NCI-H1105 treated with DMSO at 0.1 percent for 48 hours (cell line): Measurements from ENCODE around the gene PSMD6.

ENCODE experiments used
- DNase-seq: peaks from one replicate; lab custom pipeline; 2025; lab: John Stamatoyannopoulos, UW

PSMD6 gene

DNA sequence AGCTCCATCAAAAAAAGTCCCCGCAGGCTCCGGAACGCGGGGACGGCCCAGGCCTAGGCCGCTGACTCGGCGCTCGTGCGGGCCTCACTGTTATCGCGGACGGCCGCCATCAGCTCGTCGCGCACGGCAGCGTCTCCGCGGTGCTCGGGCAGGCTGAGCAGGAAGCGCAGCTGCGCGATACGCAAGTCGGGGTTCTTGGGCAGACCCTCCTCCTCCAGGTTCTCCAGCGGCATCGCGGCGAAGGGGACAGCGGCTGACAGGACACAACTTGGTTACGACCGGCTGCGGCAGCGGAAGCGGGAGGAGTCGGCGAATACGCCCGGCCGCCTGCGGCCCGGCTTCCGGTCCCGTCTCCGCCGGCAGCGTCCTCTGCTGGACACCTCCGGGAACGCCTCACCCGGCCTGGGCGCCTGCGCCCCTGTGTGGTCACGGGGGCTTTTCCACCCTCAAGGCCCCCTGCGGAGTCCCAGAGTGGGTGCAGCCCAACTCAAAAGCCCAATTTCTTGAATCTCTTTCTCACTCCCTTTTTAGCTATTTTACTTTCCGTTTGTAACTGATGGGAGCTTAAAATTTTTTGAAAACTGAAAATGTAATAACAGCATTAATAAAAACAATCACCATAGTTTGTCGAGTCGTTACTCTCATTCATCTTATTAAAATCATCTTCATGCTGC is at the start of gene PSMD6:
Gene PSMD6, minus strand, starts transcription at position 308 of the 674 bp plus-strand sequence. Its CDS starts 75 bp downstream, at position 233.
- DNase-seq: peak; percentile 64

GRCh38 chr3:64072126-64072525 is 48.8 kb upstream of the PSMD6 start:
- no peak for DNase-seq

DNA sequence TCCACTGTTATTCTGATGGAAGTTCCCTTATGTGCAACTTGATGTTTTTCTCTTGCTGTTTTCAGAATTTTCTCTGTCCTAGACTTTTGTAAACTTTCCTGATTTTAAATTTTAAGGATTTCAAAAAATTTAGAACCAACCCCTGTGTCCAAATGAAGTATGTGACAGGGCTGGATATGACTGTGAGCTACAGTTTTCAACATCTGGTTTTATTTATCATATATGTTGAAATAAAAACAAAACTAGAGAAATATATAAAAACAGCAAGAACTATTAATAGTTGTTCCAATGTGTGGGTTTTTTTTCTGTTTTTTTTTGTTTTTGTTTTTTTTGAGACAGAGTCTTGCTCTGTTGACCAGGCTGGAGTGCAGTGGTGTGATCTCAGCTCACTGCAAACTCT is 47.4 kb upstream of the PSMD6 start:
- no peak for DNase-seq

DNA sequence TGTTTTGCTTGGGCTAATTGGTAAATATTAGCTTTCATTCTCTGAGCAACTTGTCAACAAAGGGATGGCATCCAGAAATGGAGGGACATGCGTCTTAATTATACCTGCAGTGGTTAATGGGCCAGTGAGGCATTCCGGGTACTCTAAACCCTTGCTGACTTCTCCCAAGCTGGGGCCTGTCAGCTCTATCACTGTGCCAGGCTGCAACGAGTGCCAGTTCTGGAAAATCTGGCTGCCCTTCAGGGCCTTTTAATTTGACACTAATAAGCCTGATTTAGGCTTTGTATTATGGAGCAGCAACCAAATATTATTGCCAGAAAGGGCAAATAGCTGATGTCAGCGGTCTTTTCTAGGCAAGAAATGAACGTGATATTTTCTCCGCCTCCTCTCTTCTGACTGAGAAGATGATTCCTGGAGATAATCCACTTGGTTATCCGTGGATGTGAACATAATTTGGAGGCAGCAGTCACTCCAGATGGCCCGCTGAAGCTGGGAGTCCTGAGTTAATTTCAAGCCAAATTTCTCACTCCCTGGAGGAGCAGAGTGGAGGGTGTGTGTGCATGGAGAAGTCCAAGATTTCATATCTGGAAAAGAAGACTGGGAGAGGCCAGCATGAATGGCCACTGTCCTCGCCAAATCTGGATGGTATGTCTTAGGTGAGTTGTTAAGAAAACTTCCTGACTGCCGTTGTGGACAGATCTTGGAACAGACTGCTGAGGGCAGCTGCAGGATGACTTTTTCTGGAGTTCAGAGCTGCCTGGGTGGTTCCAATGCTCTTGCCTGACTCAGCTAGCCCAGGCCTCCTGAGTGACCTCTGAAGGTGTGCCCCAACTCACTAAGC is 44.4 kb upstream of the PSMD6 start:
- peak; percentile 29 for DNase-seq

GRCh38 chr3:64064804-64065203 is 41.5 kb upstream of the PSMD6 start:
- no peak for DNase-seq

DNA sequence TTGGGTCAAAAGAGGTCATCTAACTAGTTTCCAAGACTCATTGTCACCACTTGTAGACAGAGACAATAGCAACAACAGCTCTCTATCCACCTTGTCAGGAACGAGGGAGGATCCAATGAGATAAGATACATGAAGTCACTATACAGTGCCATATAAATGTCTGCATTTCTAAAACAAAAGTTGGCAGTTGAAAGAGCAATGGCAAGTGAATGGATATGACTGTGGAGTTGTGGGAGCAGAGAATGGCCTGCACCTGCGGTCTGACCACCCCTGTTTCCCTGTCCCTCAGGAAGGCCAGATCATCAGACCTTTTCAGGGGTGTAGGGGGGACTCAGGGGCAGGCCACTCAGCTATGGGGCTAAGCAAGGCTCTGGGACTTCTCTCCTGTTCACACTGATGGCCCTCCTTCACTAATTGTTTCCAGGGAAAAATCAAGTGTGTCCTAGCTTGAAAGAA is 40.7 kb upstream of the PSMD6 start:
- no peak for DNase-seq

- no peak for DNase-seq
Measured at GRCh38 chr3:64063207-64063982, 40.1 kb upstream of the PSMD6 start.

DNA sequence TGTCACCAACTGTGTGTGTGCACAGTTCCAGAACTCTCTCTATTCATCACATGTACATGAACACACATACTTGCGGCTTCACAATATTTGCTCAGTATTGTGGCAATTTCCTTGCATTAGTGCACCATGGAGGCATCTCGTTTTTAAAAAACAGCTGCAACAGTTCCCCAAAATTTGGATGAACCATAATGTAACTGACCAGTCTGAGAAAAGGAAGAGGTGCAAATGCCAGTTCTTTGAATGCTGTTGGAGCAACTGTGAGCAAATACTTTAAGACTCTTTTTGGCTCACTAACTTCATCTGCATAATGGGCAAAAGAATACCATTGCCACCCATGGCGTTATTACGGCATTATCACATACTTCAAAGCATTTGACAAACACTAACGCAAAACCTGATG is 38.3 kb upstream of the PSMD6 start:
- no peak for DNase-seq

DNA sequence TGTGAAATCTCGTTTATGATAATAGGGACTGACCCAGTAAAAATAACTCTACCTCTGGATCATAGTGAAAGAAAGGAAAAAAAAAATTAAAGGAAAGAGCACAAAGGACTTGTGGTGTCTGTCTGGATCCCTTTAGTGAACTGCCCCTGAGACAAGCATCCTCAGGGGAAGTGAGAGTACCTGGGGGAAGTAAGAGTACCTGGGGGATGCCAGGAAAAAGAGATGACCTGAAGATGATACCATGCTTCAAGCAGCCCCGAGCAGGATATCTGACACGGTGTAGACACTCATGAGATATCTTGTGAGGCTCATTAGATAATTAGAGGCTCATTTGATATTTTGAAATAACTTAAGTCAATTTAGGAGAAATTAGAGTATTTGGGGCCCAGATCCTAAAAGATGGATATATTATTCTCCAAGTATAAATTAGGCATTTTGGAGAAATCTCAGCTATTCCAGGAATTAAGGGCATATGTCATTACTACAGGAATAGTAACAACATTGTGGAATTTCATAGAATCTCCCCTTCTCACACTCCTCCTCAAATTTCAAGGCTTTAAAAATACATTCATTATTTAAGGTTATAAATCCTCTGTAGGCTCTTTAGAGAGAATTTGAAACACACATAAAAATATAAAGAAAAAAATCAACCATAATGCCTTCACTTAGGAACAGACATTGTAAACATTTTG is 36.3 kb upstream of the PSMD6 start:
- no peak for DNase-seq

DNA sequence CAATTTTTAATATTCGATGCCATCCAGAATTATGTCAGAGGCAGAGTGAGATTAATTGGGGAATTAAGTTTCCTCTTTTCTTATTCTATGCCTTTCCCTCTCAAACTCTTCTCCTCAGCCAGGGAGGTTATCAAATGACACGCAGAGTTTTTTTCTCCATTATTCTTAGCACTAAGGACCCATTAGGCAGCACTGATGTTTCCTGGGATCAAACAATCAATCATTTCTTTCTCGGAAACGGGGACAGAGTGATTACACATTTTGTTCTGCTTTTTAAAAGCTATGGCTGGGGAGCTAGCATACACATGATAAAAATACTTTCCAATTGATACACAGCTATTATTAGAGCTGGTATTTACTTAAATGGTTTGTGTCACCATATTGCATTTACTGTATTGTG is 35.3 kb upstream of the PSMD6 start:
- DNase-seq: peak; percentile 16

DNA sequence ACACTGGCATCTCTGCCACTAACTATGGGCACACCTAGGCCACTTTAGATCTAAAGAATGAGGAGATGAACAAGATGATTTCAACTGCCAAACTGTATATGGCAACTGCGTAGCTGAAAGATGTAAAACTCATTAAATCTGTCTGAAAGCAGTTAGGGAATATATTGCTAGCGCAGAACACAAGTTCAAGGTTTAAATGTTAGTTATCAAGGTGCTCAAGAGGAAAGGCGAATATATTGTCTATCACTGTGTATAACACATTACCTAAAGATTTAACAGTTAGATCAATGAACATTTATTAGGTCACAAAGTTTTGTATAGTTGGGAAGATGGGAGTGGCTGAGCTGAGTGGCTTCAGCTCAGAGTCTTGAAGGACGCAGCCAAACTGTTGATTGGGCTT is 33.9 kb upstream of the PSMD6 start:
- no peak for DNase-seq

DNA sequence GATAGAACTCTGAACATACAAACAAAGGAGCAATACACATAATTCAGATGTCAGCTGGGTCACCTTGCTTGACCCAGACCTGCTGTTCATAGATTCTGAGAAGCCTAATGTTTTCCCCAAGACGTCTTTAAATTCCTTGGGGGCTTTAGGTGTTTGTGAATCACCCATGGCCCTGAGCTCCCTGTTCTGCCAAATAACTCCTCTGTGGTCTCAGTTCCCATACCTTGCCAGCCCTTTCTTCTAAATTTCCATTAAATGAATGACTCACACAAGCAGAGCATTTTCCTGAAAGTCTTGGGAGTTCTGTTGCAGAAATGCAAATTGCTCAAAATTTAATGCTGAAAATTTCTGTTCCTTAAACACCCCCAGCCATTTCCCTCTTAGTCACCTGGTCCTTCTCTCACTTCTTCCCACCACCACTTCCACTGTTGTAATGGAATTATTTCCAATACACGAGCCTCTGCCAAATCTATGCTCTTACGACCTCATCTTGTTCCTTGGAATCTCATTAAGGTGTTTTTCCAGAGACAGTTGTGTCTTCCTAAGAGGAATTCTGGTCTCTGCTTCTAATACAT is 33.4 kb upstream of the PSMD6 start:
- no peak for DNase-seq

DNA sequence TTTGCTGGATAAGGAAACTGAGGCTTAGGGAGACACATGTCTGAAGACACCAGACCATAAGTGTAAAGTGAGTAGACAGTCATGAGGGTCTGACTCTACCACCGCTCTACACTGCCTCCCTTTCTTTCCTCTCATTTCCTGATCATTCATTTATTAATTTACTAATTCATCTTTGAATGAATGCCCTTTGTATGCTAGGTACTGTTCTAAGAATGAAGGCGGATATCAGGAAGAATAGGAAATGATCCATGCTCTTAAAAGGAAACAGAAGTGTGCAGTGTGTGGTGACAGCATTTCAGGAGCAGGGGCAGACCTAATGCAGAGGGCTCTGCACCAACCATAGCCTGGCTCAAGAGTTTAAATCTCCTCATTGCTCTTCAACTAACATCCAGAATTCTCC is 31.8 kb upstream of the PSMD6 start:
- no peak for DNase-seq

GRCh38 chr3:64054488-64054887 is 31.2 kb upstream of the PSMD6 start:
- no peak for DNase-seq

DNA sequence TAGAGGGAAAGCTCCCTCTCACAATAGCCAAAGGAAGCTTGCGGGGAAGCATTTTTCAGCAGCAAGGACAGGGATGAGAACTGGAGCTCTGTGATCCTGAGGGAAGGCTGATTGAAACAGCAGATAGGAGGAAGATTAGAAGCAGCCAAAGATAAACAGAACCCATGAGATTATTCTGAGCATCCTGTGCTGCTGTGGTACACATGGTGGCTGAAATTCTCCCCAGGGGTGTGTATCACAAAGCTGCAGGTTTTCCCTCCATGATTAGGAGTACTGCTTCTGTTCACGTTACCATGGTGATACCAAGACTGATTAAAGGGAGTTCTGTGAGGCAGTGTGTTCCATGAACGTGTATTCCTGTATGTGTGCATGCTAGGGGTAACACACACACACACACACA is 30.3 kb upstream of the PSMD6 start:
- no peak for DNase-seq

GRCh38 chr3:64053117-64053516 is 29.8 kb upstream of the PSMD6 start:
- DNase-seq: no peak

GRCh38 chr3:64049832-64050231 is 26.5 kb upstream of the PSMD6 start:
- no peak for DNase-seq

DNA sequence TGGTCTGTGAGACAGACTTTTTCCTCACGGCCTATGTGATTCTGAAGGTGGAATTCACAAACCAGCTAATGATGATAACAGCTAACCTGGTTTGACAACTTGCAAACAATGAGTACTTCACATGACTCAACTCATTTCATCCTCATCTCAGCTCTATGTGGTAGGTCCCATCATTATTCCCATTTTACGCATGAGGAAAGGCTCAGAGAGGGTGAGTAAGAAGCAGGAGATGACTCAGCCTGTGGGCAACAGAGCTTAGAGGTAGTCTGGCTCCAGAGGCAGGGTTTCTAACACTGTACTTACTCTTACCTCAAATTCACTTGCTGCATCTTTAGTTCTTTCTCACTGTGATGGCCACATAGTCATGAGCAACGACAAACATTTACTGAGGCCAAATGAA is 25.8 kb upstream of the PSMD6 start:
- DNase-seq: no peak

- DNase-seq: no peak
Measured at GRCh38 chr3:64048631-64049061, 25.4 kb upstream of the PSMD6 start.

GRCh38 chr3:64047787-64048186 is 24.5 kb upstream of the PSMD6 start:
- no peak for DNase-seq

DNA sequence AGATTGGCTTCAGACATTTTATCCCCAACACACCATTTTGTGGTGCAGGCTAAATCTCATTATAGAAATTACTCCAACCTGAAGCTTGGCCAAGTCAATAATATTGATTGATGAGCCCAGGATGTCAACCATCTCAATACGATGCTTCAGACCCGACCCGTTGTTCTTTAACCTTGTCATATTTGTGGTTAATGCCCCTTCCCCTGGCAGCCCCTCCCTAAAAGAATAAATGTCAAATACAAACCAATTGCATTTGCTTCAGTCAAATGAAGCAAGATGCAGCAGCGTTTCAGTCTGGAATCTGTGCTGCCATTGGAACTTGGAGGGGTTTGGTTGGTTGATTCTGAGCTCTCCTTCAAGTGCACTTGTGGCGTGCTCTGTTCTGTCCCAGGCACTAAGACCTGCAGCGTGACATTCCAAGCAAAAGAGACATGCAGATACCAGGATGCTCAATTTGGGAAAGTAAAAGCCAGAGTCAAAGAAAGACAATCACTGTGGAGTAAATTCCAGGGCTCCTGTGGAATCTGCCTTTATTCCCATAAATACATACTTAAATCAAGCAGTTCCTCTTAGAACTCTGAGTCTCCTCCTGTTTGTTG is 23.8 kb upstream of the PSMD6 start:
- DNase-seq: peak; percentile 10
